HepG2 (cell line): ENCODE results near the gene TECPR1. TPM values are rescaled to one million over a fixed set of nuclear protein-coding genes. Genes with fewer than 3 reads are reported as not detected.

Experiments
- HNF4G ChIP-seq, 2 experiments: sonication (generic) in 1 of 2; formaldehyde crosslinking in 1 of 2; IDR thresholded peaks; 2 replicates each; pipeline versions ENCODE4 v1.4.0 to v1.6.1; 2011 to 2020; ENCODE audit warnings: borderline replicate concordance in 2 of 2, low read depth in 2 of 2, mild to moderate bottlenecking in 2 of 2, low read length in 1 of 2, missing genetic modification reagents in 1 of 2, moderate library complexity in 1 of 2
- KDM6A ChIP-seq: IDR thresholded peaks from 2 replicates; pipeline ENCODE4 v1.6.1; 2016; ENCODE audit warnings: low read depth
- MAFF ChIP-seq: IDR thresholded peaks from 2 replicates; pipeline ENCODE4 v1.6.1; 2011; ENCODE audit warnings: low read depth, low read length, improper control_type of control experiment
- MIER2 ChIP-seq: IDR thresholded peaks from 2 replicates; pipeline ENCODE4 v1.6.1; 2016; ENCODE audit warnings: missing biosample characterization, missing genetic modification reagents
- NBN ChIP-seq: fragments of 450-650 bp; conservative IDR thresholded peaks from 2 replicates; pipeline ENCODE4 v1.6.1; 2017
- NFYC ChIP-seq: IDR thresholded peaks from 2 replicates; pipeline ENCODE4 v1.6.1; 2016; ENCODE audit warnings: missing genetic modification reagents, missing compliant biosample characterization
- RFX3 ChIP-seq: IDR thresholded peaks from 2 replicates; pipeline ENCODE4 v1.6.1; 2016; ENCODE audit warnings: missing biosample characterization, missing genetic modification reagents
- SMARCC2 ChIP-seq: fragments of 450-650 bp; IDR thresholded peaks from 2 replicates; pipeline ENCODE4 v1.6.1; 2017; ENCODE audit warnings: antibody characterized with exemption, mild to moderate bottlenecking
- ZC3H13 ChIP-seq: sonication (generic); formaldehyde crosslinking; IDR thresholded peaks from 2 replicates; pipeline ENCODE4 v1.8.1; 2023; ENCODE audit warnings: mild to moderate bottlenecking, missing genetic modification reagents, moderate library complexity
- ZNF205 ChIP-seq: IDR thresholded peaks from 2 replicates; pipeline ENCODE4 v1.6.1; 2018; ENCODE audit warnings: missing biosample characterization, missing genetic modification reagents
- ZNF317 ChIP-seq: sonication (generic); formaldehyde crosslinking; IDR thresholded peaks from 2 replicates; pipeline ENCODE4 v1.5.0; 2020; ENCODE audit warnings: mild to moderate bottlenecking, missing genetic modification reagents
- ZNF331 ChIP-seq: sonication (generic); formaldehyde crosslinking; IDR thresholded peaks from 2 replicates; pipeline ENCODE4 v1.4.0; 2020; ENCODE audit warnings: missing genetic modification reagents
- ZNF724P ChIP-seq: sonication (generic); formaldehyde crosslinking; IDR thresholded peaks from 2 replicates; pipeline ENCODE4 v1.8.0; 2022; ENCODE audit warnings: missing genetic modification reagents, borderline replicate concordance
- ZNF776 ChIP-seq: sonication (generic); formaldehyde crosslinking; IDR thresholded peaks from 2 replicates; pipeline ENCODE4 v1.4.0; 2020; ENCODE audit warnings: mild to moderate bottlenecking, missing genetic modification reagents
- ZNF792 ChIP-seq: IDR thresholded peaks from 2 replicates; pipeline ENCODE4 v1.6.1; 2016
- polyA plus RNA-seq, 8 experiments: library from polyadenylated mRNA; depleted of rRNA in 3 of 8; stranded (reverse) in 7 of 8; unstranded in 1 of 8; fragments of >200 nt; fragmentation: Illumina TruSeq in 4 of 8; extraction: Trizol in 4 of 8; gene quantifications; 2 replicates each; pipeline versions ENCODE4 v1.2.1 to v1.2.3, GENCODE V29; 2011 to 2016; ENCODE audit warnings: low read depth in 4 of 8, missing spikeins in 1 of 8, mixed read lengths in 1 of 8; ENCODE audit not compliant: insufficient read depth in 1 of 8
- total RNA-seq, 5 experiments: library from RNA; depleted of rRNA; stranded (reverse); fragments of >200 nt; fragmentation: Illumina TruSeq; extraction: Trizol; gene quantifications; 2 replicates each; pipeline ENCODE4 v1.2.3, GENCODE V29; 2016; ENCODE audit warnings: low read depth in 1 of 5
- TF ChIP-seq, protein P1 (sequence below): sonication (generic); formaldehyde crosslinking; IDR thresholded peaks from 2 replicates; pipeline ENCODE4 v1.4.0; 2020; ENCODE audit warnings: mild to moderate bottlenecking, missing genetic modification reagents, borderline replicate concordance
- TF ChIP-seq, protein P2 (sequence below): IDR thresholded peaks from 2 replicates; pipeline ENCODE4 v1.6.1; 2018; ENCODE audit warnings: missing genetic modification reagents, mild to moderate bottlenecking, missing compliant biosample characterization
- TF ChIP-seq, protein P3 (sequence below): sonication (generic); formaldehyde crosslinking; IDR thresholded peaks from 2 replicates; pipeline ENCODE4 v1.5.1; 2020; ENCODE audit warnings: missing genetic modification reagents, mild to moderate bottlenecking, borderline replicate concordance
- TF ChIP-seq, protein P4 (sequence below): sonication (generic); formaldehyde crosslinking; IDR thresholded peaks from 2 replicates; pipeline ENCODE4 v1.5.0; 2020; ENCODE audit warnings: mild to moderate bottlenecking, missing genetic modification reagents
- TF ChIP-seq, protein P5 (sequence below): sonication (generic); formaldehyde crosslinking; IDR thresholded peaks from 2 replicates; pipeline ENCODE4 v1.4.0; 2020; ENCODE audit warnings: missing genetic modification reagents

TECPR1 gene
- total and polyA plus RNA-seq, 2 of the 13 experiments (the other 11 are each of a cell fraction or from before 2014, with no cell fraction given), result 2.3 to 6.3 TPM

DNA sequence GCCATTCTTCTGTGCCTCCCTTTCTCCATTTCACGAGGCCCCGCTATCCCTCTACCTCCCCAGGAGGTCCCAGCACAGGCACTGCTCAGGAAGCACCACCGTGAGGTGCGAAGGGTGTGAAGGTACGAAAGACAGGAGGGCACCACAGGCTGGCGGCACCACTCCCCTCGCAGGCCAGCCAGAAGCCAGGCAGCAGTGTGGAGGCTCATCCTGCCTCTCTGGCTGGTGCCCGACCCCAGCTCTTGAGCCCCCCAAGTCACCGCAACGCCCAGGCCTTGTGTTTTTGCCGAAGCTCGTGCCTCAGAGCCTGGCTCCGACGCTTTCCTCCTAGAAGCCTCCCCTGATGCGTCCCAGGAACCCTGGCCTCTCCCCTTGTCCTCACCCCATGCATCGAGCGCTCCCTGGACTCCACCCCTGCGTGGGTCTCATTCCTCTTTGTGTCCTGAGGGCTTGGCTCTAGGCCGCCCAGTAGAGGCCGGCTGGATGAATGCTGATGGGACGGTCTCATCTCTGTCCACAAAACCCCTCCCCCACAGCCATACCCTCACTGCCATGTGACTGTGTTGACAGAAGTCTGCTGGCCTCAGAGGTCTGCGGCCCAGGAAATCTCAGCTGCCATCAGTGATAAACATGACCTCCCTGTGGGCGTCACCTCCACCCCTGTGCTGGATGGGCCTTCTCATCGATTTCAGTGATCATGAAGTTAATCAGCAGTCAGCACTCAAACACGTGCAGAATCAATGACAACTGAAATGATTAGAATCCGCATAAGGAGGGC, 48.8 kb upstream of the TECPR1 start (continued):
- TF ChIP-seq NFYC (CRISPR knock-in tag), result no peak
- TF ChIP-seq MIER2 (CRISPR knock-in tag), result no peak
- TF ChIP-seq ZNF792, result peak; percentile 45; the same call in 1 of the 2 replicates
- peak; percentile 68; the same call in 1 of the 2 replicates for TF ChIP-seq ZNF331 (CRISPR knock-in tag)
- TF ChIP-seq MAFF, result no peak
- no peak for TF ChIP-seq SMARCC2
- TF ChIP-seq, protein P1, sequence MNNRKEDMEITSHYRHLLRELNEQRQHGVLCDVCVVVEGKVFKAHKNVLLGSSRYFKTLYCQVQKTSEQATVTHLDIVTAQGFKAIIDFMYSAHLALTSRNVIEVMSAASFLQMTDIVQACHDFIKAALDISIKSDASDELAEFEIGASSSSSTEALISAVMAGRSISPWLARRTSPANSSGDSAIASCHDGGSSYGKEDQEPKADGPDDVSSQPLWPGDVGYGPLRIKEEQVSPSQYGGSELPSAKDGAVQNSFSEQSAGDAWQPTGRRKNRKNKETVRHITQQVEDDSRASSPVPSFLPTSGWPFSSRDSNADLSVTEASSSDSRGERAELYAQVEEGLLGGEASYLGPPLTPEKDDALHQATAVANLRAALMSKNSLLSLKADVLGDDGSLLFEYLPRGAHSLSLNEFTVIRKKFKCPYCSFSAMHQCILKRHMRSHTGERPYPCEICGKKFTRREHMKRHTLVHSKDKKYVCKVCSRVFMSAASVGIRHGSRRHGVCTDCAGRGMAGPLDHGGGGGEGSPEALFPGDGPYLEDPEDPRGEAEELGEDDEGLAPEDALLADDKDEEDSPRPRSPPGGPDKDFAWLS, result no peak
- no peak for TF ChIP-seq RFX3 (CRISPR knock-in tag)
- no peak for TF ChIP-seq HNF4G (IDR thresholded peaks at IDR 0.05; ENCODE audit: borderline replicate concordance, low read depth, low read length)
- TF ChIP-seq HNF4G (CRISPR knock-in tag; IDR thresholded peaks at IDR 0.05; ENCODE audit: borderline replicate concordance, low read depth), result 0 out of 2 replicates have a peak, but pooled peaks have one; percentile 18
- TF ChIP-seq ZNF317 (CRISPR knock-in tag), result no peak
- no peak for TF ChIP-seq ZNF776 (CRISPR knock-in tag)
- TF ChIP-seq ZNF205 (CRISPR knock-in tag), result 0 out of 2 replicates have a peak, but pooled peaks have one; percentile 39
- TF ChIP-seq, protein P2, sequence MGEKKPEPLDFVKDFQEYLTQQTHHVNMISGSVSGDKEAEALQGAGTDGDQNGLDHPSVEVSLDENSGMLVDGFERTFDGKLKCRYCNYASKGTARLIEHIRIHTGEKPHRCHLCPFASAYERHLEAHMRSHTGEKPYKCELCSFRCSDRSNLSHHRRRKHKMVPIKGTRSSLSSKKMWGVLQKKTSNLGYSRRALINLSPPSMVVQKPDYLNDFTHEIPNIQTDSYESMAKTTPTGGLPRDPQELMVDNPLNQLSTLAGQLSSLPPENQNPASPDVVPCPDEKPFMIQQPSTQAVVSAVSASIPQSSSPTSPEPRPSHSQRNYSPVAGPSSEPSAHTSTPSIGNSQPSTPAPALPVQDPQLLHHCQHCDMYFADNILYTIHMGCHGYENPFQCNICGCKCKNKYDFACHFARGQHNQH (CRISPR knock-in tag), result peak; percentile 87
- TF ChIP-seq ZC3H13, result no peak
- TF ChIP-seq, protein P3, sequence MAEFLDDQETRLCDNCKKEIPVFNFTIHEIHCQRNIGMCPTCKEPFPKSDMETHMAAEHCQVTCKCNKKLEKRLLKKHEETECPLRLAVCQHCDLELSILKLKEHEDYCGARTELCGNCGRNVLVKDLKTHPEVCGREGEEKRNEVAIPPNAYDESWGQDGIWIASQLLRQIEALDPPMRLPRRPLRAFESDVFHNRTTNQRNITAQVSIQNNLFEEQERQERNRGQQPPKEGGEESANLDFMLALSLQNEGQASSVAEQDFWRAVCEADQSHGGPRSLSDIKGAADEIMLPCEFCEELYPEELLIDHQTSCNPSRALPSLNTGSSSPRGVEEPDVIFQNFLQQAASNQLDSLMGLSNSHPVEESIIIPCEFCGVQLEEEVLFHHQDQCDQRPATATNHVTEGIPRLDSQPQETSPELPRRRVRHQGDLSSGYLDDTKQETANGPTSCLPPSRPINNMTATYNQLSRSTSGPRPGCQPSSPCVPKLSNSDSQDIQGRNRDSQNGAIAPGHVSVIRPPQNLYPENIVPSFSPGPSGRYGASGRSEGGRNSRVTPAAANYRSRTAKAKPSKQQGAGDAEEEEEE (CRISPR knock-in tag), result no peak
- TF ChIP-seq KDM6A (CRISPR knock-in tag), result no peak
- TF ChIP-seq ZNF724P (CRISPR knock-in tag), result peak; percentile 50; the same call in 1 of the 2 replicates
- no peak for TF ChIP-seq NBN
- TF ChIP-seq, protein P4, sequence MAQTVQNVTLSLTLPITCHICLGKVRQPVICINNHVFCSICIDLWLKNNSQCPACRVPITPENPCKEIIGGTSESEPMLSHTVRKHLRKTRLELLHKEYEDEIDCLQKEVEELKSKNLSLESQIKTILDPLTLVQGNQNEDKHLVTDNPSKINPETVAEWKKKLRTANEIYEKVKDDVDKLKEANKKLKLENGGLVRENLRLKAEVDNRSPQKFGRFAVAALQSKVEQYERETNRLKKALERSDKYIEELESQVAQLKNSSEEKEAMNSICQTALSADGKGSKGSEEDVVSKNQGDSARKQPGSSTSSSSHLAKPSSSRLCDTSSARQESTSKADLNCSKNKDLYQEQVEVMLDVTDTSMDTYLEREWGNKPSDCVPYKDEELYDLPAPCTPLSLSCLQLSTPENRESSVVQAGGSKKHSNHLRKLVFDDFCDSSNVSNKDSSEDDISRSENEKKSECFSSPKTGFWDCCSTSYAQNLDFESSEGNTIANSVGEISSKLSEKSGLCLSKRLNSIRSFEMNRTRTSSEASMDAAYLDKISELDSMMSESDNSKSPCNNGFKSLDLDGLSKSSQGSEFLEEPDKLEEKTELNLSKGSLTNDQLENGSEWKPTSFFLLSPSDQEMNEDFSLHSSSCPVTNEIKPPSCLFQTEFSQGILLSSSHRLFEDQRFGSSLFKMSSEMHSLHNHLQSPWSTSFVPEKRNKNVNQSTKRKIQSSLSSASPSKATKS (CRISPR knock-in tag), result no peak
- TF ChIP-seq, protein P5, sequence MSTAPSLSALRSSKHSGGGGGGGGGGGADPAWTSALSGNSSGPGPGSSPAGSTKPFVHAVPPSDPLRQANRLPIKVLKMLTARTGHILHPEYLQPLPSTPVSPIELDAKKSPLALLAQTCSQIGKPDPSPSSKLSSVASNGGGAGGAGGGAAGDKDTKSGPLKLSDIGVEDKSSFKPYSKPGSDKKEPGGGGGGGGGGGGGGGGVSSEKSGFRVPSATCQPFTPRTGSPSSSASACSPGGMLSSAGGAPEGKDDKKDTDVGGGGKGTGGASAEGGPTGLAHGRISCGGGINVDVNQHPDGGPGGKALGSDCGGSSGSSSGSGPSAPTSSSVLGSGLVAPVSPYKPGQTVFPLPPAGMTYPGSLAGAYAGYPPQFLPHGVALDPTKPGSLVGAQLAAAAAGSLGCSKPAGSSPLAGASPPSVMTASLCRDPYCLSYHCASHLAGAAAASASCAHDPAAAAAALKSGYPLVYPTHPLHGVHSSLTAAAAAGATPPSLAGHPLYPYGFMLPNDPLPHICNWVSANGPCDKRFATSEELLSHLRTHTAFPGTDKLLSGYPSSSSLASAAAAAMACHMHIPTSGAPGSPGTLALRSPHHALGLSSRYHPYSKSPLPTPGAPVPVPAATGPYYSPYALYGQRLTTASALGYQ (CRISPR knock-in tag), result peak; percentile 66; the same call in 1 of the 2 replicates
